SK-N-SH (cell line): ENCODE measurements around the gene WDR49.

ENCODE experiments used
- FOXJ3 ChIP-seq: sonication (generic); formaldehyde crosslinking; IDR thresholded peaks from 2 replicates; pipeline ENCODE4 v1.5.1; 2020; ENCODE audit warnings: mild to moderate bottlenecking, missing genetic modification reagents
- GATA2 ChIP-seq: sonication (generic); formaldehyde crosslinking; IDR thresholded peaks from 2 replicates; pipeline ENCODE4 v1.5.0; 2020; ENCODE audit warnings: mild to moderate bottlenecking, missing genetic modification reagents
- TEAD4 ChIP-seq: IDR thresholded peaks from 2 replicates; pipeline ENCODE4 v1.4.0; 2012; ENCODE audit warnings: mild to moderate bottlenecking, borderline replicate concordance; ENCODE audit not compliant: insufficient read depth
- TF ChIP-seq, protein P1 (sequence below): IDR thresholded peaks from 2 replicates; pipeline ENCODE4 v1.4.0; 2012; ENCODE audit warnings: low read depth
- TF ChIP-seq, protein P2 (sequence below): IDR thresholded peaks from 2 replicates; pipeline ENCODE4 v1.6.1; 2012; ENCODE audit warnings: mild to moderate bottlenecking, low read depth, low read length, moderate library complexity
- TF ChIP-seq, protein P3 (sequence below): fragments of 200-600 bp; sonication (generic); IDR thresholded peaks from 2 replicates; pipeline ENCODE4 v1.6.1; 2017; ENCODE audit warnings: antibody characterized with exemption, mild to moderate bottlenecking, moderate library complexity

DNA sequence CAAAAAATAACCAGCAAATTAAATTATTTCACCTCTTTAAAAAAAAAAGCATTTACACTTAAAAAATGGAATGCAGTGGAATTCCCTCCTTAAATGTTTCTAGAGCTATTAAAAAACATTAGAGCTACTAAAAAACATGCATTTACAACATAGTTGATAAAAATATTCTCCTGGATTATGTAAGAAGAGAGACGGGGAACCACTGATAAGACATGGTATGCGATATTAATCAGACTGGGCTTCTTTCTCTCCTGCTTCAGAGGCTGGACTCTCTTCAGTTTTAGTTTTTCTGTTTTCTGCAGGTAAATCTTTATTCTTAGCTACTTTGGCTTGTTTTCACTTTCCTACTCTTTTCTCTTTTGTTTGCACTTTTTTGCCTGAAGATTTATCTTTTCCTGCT lies 40.4 kb upstream of the WDR49 start:
- TF ChIP-seq, protein P1, sequence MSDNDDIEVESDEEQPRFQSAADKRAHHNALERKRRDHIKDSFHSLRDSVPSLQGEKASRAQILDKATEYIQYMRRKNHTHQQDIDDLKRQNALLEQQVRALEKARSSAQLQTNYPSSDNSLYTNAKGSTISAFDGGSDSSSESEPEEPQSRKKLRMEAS = no peak
- no peak for TF ChIP-seq TEAD4
- TF ChIP-seq FOXJ3 (CRISPR knock-in tag) = no peak
- TF ChIP-seq, protein P2, sequence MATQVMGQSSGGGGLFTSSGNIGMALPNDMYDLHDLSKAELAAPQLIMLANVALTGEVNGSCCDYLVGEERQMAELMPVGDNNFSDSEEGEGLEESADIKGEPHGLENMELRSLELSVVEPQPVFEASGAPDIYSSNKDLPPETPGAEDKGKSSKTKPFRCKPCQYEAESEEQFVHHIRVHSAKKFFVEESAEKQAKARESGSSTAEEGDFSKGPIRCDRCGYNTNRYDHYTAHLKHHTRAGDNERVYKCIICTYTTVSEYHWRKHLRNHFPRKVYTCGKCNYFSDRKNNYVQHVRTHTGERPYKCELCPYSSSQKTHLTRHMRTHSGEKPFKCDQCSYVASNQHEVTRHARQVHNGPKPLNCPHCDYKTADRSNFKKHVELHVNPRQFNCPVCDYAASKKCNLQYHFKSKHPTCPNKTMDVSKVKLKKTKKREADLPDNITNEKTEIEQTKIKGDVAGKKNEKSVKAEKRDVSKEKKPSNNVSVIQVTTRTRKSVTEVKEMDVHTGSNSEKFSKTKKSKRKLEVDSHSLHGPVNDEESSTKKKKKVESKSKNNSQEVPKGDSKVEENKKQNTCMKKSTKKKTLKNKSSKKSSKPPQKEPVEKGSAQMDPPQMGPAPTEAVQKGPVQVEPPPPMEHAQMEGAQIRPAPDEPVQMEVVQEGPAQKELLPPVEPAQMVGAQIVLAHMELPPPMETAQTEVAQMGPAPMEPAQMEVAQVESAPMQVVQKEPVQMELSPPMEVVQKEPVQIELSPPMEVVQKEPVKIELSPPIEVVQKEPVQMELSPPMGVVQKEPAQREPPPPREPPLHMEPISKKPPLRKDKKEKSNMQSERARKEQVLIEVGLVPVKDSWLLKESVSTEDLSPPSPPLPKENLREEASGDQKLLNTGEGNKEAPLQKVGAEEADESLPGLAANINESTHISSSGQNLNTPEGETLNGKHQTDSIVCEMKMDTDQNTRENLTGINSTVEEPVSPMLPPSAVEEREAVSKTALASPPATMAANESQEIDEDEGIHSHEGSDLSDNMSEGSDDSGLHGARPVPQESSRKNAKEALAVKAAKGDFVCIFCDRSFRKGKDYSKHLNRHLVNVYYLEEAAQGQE = no peak
- TF ChIP-seq, protein P3, sequence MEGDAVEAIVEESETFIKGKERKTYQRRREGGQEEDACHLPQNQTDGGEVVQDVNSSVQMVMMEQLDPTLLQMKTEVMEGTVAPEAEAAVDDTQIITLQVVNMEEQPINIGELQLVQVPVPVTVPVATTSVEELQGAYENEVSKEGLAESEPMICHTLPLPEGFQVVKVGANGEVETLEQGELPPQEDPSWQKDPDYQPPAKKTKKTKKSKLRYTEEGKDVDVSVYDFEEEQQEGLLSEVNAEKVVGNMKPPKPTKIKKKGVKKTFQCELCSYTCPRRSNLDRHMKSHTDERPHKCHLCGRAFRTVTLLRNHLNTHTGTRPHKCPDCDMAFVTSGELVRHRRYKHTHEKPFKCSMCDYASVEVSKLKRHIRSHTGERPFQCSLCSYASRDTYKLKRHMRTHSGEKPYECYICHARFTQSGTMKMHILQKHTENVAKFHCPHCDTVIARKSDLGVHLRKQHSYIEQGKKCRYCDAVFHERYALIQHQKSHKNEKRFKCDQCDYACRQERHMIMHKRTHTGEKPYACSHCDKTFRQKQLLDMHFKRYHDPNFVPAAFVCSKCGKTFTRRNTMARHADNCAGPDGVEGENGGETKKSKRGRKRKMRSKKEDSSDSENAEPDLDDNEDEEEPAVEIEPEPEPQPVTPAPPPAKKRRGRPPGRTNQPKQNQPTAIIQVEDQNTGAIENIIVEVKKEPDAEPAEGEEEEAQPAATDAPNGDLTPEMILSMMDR = no peak
- no peak for TF ChIP-seq GATA2 (CRISPR knock-in tag)
